Neural progenitor cell (in vitro differentiated cells): Measurements from ENCODE around the gene PTH2R.

Source experiments
- EZH2phosphoT487 ChIP-seq: fragments of 200-600 bp; sonication (generic); IDR thresholded peaks from 2 replicates; pipeline ENCODE4 v1.6.1; 2017; ENCODE audit warnings: antibody characterized with exemption
- TF ChIP-seq, protein P1 (sequence below): fragments of 200-600 bp; sonication (generic); IDR thresholded peaks from 2 replicates; pipeline ENCODE4 v1.5.1; 2017; ENCODE audit warnings: antibody characterized with exemption, mild to moderate bottlenecking

DNA sequence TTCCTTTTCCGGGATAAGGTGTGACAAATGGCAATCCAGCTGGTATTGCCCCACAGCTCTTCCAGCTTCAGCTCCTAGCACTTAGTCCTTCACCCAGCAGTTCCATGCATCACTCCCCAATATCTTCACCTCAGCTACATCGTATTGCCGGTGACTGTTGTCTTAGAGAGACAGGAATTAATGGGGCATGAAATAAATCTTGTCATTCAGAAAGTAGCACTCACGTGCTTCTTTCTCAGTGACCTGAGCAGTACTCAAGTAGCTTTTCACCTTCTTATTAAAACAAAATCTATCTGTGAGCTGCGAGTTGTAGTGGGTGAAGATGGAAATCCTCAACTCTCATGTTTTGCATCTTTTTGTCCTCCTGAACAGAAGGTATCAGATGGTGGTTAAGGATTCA is 72.8 kb downstream of the PTH2R start:
- TF ChIP-seq, protein P1, sequence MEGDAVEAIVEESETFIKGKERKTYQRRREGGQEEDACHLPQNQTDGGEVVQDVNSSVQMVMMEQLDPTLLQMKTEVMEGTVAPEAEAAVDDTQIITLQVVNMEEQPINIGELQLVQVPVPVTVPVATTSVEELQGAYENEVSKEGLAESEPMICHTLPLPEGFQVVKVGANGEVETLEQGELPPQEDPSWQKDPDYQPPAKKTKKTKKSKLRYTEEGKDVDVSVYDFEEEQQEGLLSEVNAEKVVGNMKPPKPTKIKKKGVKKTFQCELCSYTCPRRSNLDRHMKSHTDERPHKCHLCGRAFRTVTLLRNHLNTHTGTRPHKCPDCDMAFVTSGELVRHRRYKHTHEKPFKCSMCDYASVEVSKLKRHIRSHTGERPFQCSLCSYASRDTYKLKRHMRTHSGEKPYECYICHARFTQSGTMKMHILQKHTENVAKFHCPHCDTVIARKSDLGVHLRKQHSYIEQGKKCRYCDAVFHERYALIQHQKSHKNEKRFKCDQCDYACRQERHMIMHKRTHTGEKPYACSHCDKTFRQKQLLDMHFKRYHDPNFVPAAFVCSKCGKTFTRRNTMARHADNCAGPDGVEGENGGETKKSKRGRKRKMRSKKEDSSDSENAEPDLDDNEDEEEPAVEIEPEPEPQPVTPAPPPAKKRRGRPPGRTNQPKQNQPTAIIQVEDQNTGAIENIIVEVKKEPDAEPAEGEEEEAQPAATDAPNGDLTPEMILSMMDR = no peak
- TF ChIP-seq EZH2phosphoT487 = no peak
